HepG2 (cell line): Measurements from ENCODE around the gene DST. TPM values are rescaled to one million over a fixed set of nuclear protein-coding genes. Genes with fewer than 3 reads are reported as not detected.

Experiments used
- CCAR2 ChIP-seq: fragments of 200-400 bp; formaldehyde crosslinking; optimal IDR thresholded peaks from 2 replicates; pipeline ENCODE3; 2018; ENCODE audit warnings: low read depth, mild to moderate bottlenecking, low read length, moderate library complexity
- EED ChIP-seq: sonication (generic); formaldehyde crosslinking; IDR thresholded peaks from 2 replicates; pipeline ENCODE4 v1.5.0; 2020; ENCODE audit warnings: mild to moderate bottlenecking, missing genetic modification reagents
- GRHL1 ChIP-seq: sonication (generic); formaldehyde crosslinking; conservative IDR thresholded peaks from 2 replicates; pipeline ENCODE4 v1.8.0; 2022; ENCODE audit warnings: missing genetic modification reagents
- IKZF5 ChIP-seq: IDR thresholded peaks from 2 replicates; pipeline ENCODE4 v1.6.1; 2018; ENCODE audit warnings: missing genetic modification reagents, mild to moderate bottlenecking, missing compliant biosample characterization
- NONO ChIP-seq, 2 experiments: fragments of 450-650 bp in 1 of 2; sonication (generic) in 1 of 2; formaldehyde crosslinking in 1 of 2; IDR thresholded peaks in 1 of 2; conservative IDR thresholded peaks in 1 of 2; 2 replicates each; pipeline versions ENCODE4 v1.6.1 to v1.8.0; 2017 to 2022; ENCODE audit warnings: mild to moderate bottlenecking in 1 of 2, missing genetic modification reagents in 1 of 2, moderate library complexity in 1 of 2
- SATB2 ChIP-seq: sonication (generic); formaldehyde crosslinking; IDR thresholded peaks from 2 replicates; pipeline ENCODE4 v1.5.0; 2020; ENCODE audit warnings: missing genetic modification reagents
- SRSF4 ChIP-seq: fragments of 200-400 bp; formaldehyde crosslinking; IDR thresholded peaks from one replicate; pipeline ENCODE4 v1.6.1; 2018; ENCODE audit warnings: mild to moderate bottlenecking, low read depth, low read length, moderate library complexity; ENCODE audit not compliant: poor library complexity, severe bottlenecking
- TARDBP ChIP-seq: sonication (generic); formaldehyde crosslinking; IDR thresholded peaks from 2 replicates; pipeline ENCODE4 v1.8.0; 2022; ENCODE audit warnings: mild to moderate bottlenecking, missing genetic modification reagents
- TGIF2 ChIP-seq: IDR thresholded peaks from 2 replicates; pipeline ENCODE4 v1.6.1; 2016; ENCODE audit warnings: control low read depth, missing compliant biosample characterization
- TMF1 ChIP-seq: sonication (generic); formaldehyde crosslinking; IDR thresholded peaks from 2 replicates; pipeline ENCODE4 v1.8.1; 2022; ENCODE audit warnings: low read depth, missing genetic modification reagents
- ZHX2 ChIP-seq, 2 experiments: sonication (generic) in 1 of 2; formaldehyde crosslinking in 1 of 2; IDR thresholded peaks; 2 replicates each; pipeline versions ENCODE4 v1.6.1 to v1.9.0; 2014 to 2022; ENCODE audit warnings: antibody characterized with exemption in 1 of 2, borderline replicate concordance in 1 of 2, inconsistent platforms in 1 of 2, low read depth in 1 of 2, missing genetic modification reagents in 1 of 2
- ZNF275 ChIP-seq: sonication (generic); formaldehyde crosslinking; IDR thresholded peaks from 2 replicates; pipeline ENCODE4 v1.8.0; 2022; ENCODE audit warnings: missing genetic modification reagents, mild to moderate bottlenecking, inconsistent platforms, borderline replicate concordance
- ZNF337 ChIP-seq: sonication (generic); formaldehyde crosslinking; IDR thresholded peaks from 2 replicates; pipeline ENCODE4 v1.5.1; 2020; ENCODE audit warnings: missing genetic modification reagents, low read depth, mild to moderate bottlenecking, borderline replicate concordance
- ZNF513 ChIP-seq: sonication (generic); formaldehyde crosslinking; conservative IDR thresholded peaks from 2 replicates; pipeline ENCODE4 v1.5.0; 2020; ENCODE audit warnings: missing genetic modification reagents
- ZNF615 ChIP-seq: sonication (generic); formaldehyde crosslinking; IDR thresholded peaks from 2 replicates; pipeline ENCODE4 v1.5.0; 2020; ENCODE audit warnings: mild to moderate bottlenecking, missing genetic modification reagents, borderline replicate concordance
- ZNF619 ChIP-seq: sonication (generic); formaldehyde crosslinking; IDR thresholded peaks from 2 replicates; pipeline ENCODE4 v1.4.0; 2020; ENCODE audit warnings: mild to moderate bottlenecking, missing genetic modification reagents
- polyA plus RNA-seq, 8 experiments: library from polyadenylated mRNA; depleted of rRNA in 3 of 8; stranded (reverse) in 7 of 8; unstranded in 1 of 8; fragments of >200 nt; fragmentation: Illumina TruSeq in 4 of 8; extraction: Trizol in 4 of 8; gene quantifications; 2 replicates each; pipeline versions ENCODE4 v1.2.1 to v1.2.3, GENCODE V29; 2011 to 2016; ENCODE audit warnings: low read depth in 4 of 8, missing spikeins in 1 of 8, mixed read lengths in 1 of 8; ENCODE audit not compliant: insufficient read depth in 1 of 8
- total RNA-seq, 5 experiments: library from RNA; depleted of rRNA; stranded (reverse); fragments of >200 nt; fragmentation: Illumina TruSeq; extraction: Trizol; gene quantifications; 2 replicates each; pipeline ENCODE4 v1.2.3, GENCODE V29; 2016; ENCODE audit warnings: low read depth in 1 of 5

The DST gene
- total and polyA plus RNA-seq, 2 of the 13 experiments (the other 11 are each of a cell fraction or from before 2014, with no cell fraction given), result 64.4 to 89.0 TPM

GRCh38 chr6:56510984-56511531 lies 131.6 kb downstream of the DST start (continued):
- no peak for TF ChIP-seq ZHX2 (IDR thresholded peaks at IDR 0.05; ENCODE audit: low read depth)
- no peak for TF ChIP-seq ZHX2 (CRISPR knock-in tag; IDR thresholded peaks at IDR 0.05; ENCODE audit: borderline replicate concordance)
- no peak for TF ChIP-seq NONO (IDR thresholded peaks at IDR 0.05)
- TF ChIP-seq NONO (CRISPR knock-in tag; conservative IDR thresholded peaks at IDR 0.05), result 0 out of 2 replicates have a peak, but pooled peaks have one; percentile 20
- no peak for TF ChIP-seq ZNF513 (CRISPR knock-in tag)
- no peak for TF ChIP-seq ZNF275
- TF ChIP-seq EED, result no peak
- TF ChIP-seq SRSF4, result no peak
- TF ChIP-seq IKZF5 (CRISPR knock-in tag), result no peak
- no peak for TF ChIP-seq SATB2
- TF ChIP-seq TGIF2 (CRISPR knock-in tag), result 0 out of 2 replicates have a peak, but pooled peaks have one; percentile 69
- no peak for TF ChIP-seq GRHL1 (CRISPR knock-in tag)
- TF ChIP-seq ZNF615 (CRISPR knock-in tag), result no peak
- 0 out of 2 replicates have a peak, but pooled peaks have one; percentile 14 for TF ChIP-seq TARDBP (CRISPR knock-in tag)
- no peak for TF ChIP-seq ZNF337
- no peak for TF ChIP-seq CCAR2
- no peak for TF ChIP-seq TMF1 (CRISPR knock-in tag)
- TF ChIP-seq ZNF619 (CRISPR knock-in tag), result no peak
